K562 (cell line): ENCODE results near the gene GPRIN2. TPM values are rescaled to one million over a fixed set of nuclear protein-coding genes. Genes with fewer than 3 reads are reported as not detected.
A peak's percentile ranks its signal among the peaks of the same experiment; 100 is the strongest.

Experiments used
- ARID1B ChIP-seq: fragments of 450-650 bp; IDR thresholded peaks from 2 replicates; pipeline ENCODE4 v1.6.1; 2016; ENCODE audit warnings: antibody characterized with exemption, mild to moderate bottlenecking, inconsistent platforms
- C11orf30 ChIP-seq: fragments of 450-650 bp; IDR thresholded peaks from 2 replicates; pipeline ENCODE4 v1.6.1; 2016; ENCODE audit warnings: low read depth, mild to moderate bottlenecking
- ELF4 ChIP-seq: fragments of 450-650 bp; formaldehyde crosslinking; IDR thresholded peaks from 2 replicates; pipeline ENCODE4 v1.4.0; 2022; ENCODE audit warnings: missing genetic modification characterization
- EZH2 ChIP-seq: IDR thresholded peaks from 2 replicates; pipeline ENCODE4 v1.6.1; 2012; ENCODE audit warnings: low read depth, mild to moderate bottlenecking, inconsistent platforms, low read length, borderline replicate concordance
- LEF1 ChIP-seq: fragments of 450-650 bp; IDR thresholded peaks from 2 replicates; pipeline ENCODE4 v1.6.1; 2016; ENCODE audit warnings: mild to moderate bottlenecking
- MCM7 ChIP-seq, 2 experiments: fragments of 450-650 bp; IDR thresholded peaks; 2 replicates each; pipeline ENCODE4 v1.6.1; 2016 to 2018
- NFIC ChIP-seq: fragments of 450-650 bp; IDR thresholded peaks from 2 replicates; pipeline ENCODE4 v1.6.1; 2017; ENCODE audit warnings: mild to moderate bottlenecking, inconsistent platforms
- NFRKB ChIP-seq: fragments of 450-650 bp; IDR thresholded peaks from 2 replicates; pipeline ENCODE4 v1.6.1; 2016; ENCODE audit warnings: low read depth
- NR2C2 ChIP-seq, 2 experiments: fragments of 200-800 bp in 1 of 2; sonication (Bioruptor generic) in 1 of 2; sonication (generic) in 1 of 2; formaldehyde crosslinking in 1 of 2; IDR thresholded peaks; 2 replicates each; pipeline versions ENCODE4 v1.6.1 to v1.8.0; 2016 to 2022; ENCODE audit warnings: mild to moderate bottlenecking in 1 of 2, missing compliant biosample characterization in 1 of 2, missing genetic modification characterization in 1 of 2, missing genetic modification reagents in 1 of 2
- NR4A1 ChIP-seq, 2 experiments: fragments of 250-450 bp in 1 of 2; fragments of 450-650 bp in 1 of 2; sonication (Bioruptor Pico) in 1 of 2; IDR thresholded peaks; 2 replicates each; pipeline versions ENCODE4 v1.4.0 to v1.6.1; 2016 to 2020; ENCODE audit warnings: mild to moderate bottlenecking in 2 of 2, missing compliant biosample characterization in 1 of 2, missing genetic modification characterization in 1 of 2, moderate library complexity in 1 of 2
- POLR3G ChIP-seq: IDR thresholded peaks from 2 replicates; pipeline ENCODE4 v1.6.1; 2011; ENCODE audit not compliant: insufficient read length, insufficient replicate concordance; ENCODE audit errors: extremely low read depth
- SPI1 ChIP-seq: IDR thresholded peaks from 2 replicates; pipeline ENCODE4 v1.6.1; 2011; ENCODE audit warnings: low read depth, low read length, control low read depth, borderline replicate concordance
- STAG1 ChIP-seq: sonication (generic); formaldehyde crosslinking; IDR thresholded peaks from 2 replicates; pipeline ENCODE4 v1.5.0; 2020; ENCODE audit warnings: missing genetic modification reagents, borderline replicate concordance
- ZFX ChIP-seq: sonication (generic); formaldehyde crosslinking; IDR thresholded peaks from 2 replicates; pipeline ENCODE4 v1.8.0; 2022; ENCODE audit warnings: mild to moderate bottlenecking, missing genetic modification reagents, moderate library complexity
- polyA plus RNA-seq, 8 experiments: library from polyadenylated mRNA; depleted of rRNA in 4 of 8; stranded (reverse) in 5 of 8; unstranded in 3 of 8; fragments of >200 nt; fragmentation: Nextera tagmentation in 2 of 8; fragmentation: Illumina TruSeq in 1 of 8; extraction: Ambion mirVana in 2 of 8; extraction: Trizol in 1 of 8; gene quantifications; 2 replicates each; pipeline versions ENCODE4 v1.2.1 to v1.2.3, GENCODE V29; 2011 to 2014; ENCODE audit warnings: inconsistent platforms in 1 of 8, missing spikeins in 1 of 8
- total RNA-seq, 7 experiments: library from RNA; depleted of rRNA in 6 of 7; stranded (reverse); fragments of >200 nt in 6 of 7; fragmentation: Illumina TruSeq in 2 of 7; extraction: Trizol in 2 of 7; gene quantifications; 2 replicates each; pipeline versions ENCODE4 v1.2.1 to v1.2.3, GENCODE V29; 2011 to 2021; ENCODE audit warnings: low replicate concordance in 1 of 7
- TF ChIP-seq, protein P1 (sequence below): fragments of 250-450 bp; sonication (Bioruptor Pico); IDR thresholded peaks from 2 replicates; pipeline ENCODE4 v1.4.0; 2020; ENCODE audit warnings: mild to moderate bottlenecking, moderate library complexity
- TF ChIP-seq, protein P2 (sequence below): fragments of 150-350 bp; conservative IDR thresholded peaks from 2 replicates; pipeline ENCODE4 v1.6.1; 2014; ENCODE audit warnings: low read length
- TF ChIP-seq, protein P3 (sequence below): conservative IDR thresholded peaks from 2 replicates; pipeline ENCODE4 v1.6.1; 2011; ENCODE audit warnings: low read depth, mild to moderate bottlenecking, low read length; ENCODE audit not compliant: control insufficient read depth
- TF ChIP-seq, protein P4 (sequence below): fragments of 450-650 bp; formaldehyde crosslinking; IDR thresholded peaks from 2 replicates; pipeline ENCODE4 v1.4.0; 2022; ENCODE audit warnings: mild to moderate bottlenecking, moderate library complexity
- TF ChIP-seq, protein P5 (sequence below): fragments of 250-450 bp; sonication (Bioruptor Pico); IDR thresholded peaks from 2 replicates; pipeline ENCODE4 v1.5.0; 2020; ENCODE audit warnings: mild to moderate bottlenecking, borderline replicate concordance

Gene GPRIN2
- total and polyA plus RNA-seq, 9 of the 15 experiments (the other 6 are each of a cell fraction or from before 2014, with no cell fraction given) = not detected

DNA sequence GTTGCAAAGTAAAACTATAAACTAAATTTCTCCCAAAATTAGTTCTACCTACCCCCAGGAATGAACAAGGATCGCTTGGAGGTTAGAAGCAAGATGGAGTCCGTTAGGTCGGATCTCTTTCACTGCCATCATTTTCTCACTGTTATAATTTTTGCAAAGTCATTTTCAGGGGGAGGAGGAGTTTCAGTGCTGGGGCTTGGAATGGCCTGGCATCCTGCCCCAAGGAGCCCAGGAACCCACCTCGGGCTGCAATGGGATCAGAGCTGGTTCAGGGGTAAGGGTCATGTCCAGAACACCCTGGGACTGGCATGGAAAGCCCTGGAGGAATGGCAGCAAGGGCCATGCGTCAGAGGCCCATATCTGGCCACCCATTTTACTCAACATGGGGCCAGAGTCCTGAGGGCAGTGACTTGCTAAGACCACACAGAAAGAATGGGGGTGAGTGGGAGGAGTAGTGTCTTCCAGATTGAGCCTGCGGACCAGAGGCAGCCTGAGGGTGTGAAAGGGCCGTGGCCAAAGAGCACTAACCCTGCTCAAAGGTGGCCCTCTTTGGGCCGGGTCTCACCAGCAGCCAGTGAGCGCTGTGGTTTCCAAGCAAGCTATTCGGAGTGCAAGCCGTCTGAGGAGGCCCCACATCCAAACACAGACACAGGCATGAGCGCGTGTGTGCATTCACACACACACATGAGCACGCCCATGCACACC, 31.8 kb downstream of the GPRIN2 start (continued):
- TF ChIP-seq LEF1 = no peak
- TF ChIP-seq, protein P1, sequence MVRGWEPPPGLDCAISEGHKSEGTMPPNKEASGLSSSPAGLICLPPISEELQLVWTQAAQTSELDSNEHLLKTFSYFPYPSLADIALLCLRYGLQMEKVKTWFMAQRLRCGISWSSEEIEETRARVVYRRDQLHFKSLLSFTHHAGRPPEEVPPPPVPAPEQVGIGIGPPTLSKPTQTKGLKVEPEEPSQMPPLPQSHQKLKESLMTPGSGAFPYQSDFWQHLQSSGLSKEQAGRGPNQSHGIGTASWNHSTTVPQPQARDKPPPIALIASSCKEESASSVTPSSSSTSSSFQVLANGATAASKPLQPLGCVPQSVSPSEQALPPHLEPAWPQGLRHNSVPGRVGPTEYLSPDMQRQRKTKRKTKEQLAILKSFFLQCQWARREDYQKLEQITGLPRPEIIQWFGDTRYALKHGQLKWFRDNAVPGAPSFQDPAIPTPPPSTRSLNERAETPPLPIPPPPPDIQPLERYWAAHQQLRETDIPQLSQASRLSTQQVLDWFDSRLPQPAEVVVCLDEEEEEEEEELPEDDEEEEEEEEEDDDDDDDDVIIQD (CRISPR knock-in tag) = no peak
- no peak for TF ChIP-seq NFRKB
- no peak for TF ChIP-seq SPI1
- no peak for TF ChIP-seq POLR3G
- TF ChIP-seq MCM7 (IDR thresholded peaks at IDR 0.05) = no peak
- TF ChIP-seq ZFX (CRISPR knock-in tag) = no peak
- TF ChIP-seq NR4A1 (CRISPR knock-in tag; IDR thresholded peaks at IDR 0.05) = no peak
- TF ChIP-seq NR4A1 (tag; IDR thresholded peaks at IDR 0.05) = peak; percentile 94
- TF ChIP-seq ARID1B = no peak; the same call in 1 of the 2 replicates
- TF ChIP-seq NR2C2 (CRISPR knock-in tag; IDR thresholded peaks at IDR 0.05) = no peak
- 0 out of 2 replicates have a peak, but pooled peaks have one; percentile 43 for TF ChIP-seq NR2C2 (tag; IDR thresholded peaks at IDR 0.05)
- TF ChIP-seq, protein P2, sequence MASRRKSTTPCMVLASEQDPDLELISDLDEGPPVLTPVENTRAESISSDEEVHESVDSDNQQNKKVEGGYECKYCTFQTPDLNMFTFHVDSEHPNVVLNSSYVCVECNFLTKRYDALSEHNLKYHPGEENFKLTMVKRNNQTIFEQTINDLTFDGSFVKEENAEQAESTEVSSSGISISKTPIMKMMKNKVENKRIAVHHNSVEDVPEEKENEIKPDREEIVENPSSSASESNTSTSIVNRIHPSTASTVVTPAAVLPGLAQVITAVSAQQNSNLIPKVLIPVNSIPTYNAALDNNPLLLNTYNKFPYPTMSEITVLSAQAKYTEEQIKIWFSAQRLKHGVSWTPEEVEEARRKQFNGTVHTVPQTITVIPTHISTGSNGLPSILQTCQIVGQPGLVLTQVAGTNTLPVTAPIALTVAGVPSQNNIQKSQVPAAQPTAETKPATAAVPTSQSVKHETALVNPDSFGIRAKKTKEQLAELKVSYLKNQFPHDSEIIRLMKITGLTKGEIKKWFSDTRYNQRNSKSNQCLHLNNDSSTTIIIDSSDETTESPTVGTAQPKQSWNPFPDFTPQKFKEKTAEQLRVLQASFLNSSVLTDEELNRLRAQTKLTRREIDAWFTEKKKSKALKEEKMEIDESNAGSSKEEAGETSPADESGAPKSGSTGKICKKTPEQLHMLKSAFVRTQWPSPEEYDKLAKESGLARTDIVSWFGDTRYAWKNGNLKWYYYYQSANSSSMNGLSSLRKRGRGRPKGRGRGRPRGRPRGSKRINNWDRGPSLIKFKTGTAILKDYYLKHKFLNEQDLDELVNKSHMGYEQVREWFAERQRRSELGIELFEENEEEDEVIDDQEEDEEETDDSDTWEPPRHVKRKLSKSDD = no peak
- TF ChIP-seq, protein P3, sequence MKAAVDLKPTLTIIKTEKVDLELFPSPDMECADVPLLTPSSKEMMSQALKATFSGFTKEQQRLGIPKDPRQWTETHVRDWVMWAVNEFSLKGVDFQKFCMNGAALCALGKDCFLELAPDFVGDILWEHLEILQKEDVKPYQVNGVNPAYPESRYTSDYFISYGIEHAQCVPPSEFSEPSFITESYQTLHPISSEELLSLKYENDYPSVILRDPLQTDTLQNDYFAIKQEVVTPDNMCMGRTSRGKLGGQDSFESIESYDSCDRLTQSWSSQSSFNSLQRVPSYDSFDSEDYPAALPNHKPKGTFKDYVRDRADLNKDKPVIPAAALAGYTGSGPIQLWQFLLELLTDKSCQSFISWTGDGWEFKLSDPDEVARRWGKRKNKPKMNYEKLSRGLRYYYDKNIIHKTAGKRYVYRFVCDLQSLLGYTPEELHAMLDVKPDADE = no peak
- TF ChIP-seq STAG1 (CRISPR knock-in tag) = no peak
- TF ChIP-seq EZH2 = no peak
- TF ChIP-seq NFIC = peak; percentile 73; the same call in 1 of the 2 replicates
- peak; percentile 94 for TF ChIP-seq C11orf30
- TF ChIP-seq, protein P4, sequence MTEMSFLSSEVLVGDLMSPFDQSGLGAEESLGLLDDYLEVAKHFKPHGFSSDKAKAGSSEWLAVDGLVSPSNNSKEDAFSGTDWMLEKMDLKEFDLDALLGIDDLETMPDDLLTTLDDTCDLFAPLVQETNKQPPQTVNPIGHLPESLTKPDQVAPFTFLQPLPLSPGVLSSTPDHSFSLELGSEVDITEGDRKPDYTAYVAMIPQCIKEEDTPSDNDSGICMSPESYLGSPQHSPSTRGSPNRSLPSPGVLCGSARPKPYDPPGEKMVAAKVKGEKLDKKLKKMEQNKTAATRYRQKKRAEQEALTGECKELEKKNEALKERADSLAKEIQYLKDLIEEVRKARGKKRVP = no peak
- TF ChIP-seq, protein P5, sequence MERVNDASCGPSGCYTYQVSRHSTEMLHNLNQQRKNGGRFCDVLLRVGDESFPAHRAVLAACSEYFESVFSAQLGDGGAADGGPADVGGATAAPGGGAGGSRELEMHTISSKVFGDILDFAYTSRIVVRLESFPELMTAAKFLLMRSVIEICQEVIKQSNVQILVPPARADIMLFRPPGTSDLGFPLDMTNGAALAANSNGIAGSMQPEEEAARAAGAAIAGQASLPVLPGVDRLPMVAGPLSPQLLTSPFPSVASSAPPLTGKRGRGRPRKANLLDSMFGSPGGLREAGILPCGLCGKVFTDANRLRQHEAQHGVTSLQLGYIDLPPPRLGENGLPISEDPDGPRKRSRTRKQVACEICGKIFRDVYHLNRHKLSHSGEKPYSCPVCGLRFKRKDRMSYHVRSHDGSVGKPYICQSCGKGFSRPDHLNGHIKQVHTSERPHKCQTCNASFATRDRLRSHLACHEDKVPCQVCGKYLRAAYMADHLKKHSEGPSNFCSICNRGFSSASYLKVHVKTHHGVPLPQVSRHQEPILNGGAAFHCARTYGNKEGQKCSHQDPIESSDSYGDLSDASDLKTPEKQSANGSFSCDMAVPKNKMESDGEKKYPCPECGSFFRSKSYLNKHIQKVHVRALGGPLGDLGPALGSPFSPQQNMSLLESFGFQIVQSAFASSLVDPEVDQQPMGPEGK = no peak
- no peak for TF ChIP-seq ELF4 (CRISPR knock-in tag)
